ENCODE data around the gene CCNQ.
"Not testable (repeated sequence)": the region's sequence is repeated elsewhere in the genome, so short reads cannot be mapped to it uniquely, and the experiment has no call there.

The CCNQ gene

DNA sequence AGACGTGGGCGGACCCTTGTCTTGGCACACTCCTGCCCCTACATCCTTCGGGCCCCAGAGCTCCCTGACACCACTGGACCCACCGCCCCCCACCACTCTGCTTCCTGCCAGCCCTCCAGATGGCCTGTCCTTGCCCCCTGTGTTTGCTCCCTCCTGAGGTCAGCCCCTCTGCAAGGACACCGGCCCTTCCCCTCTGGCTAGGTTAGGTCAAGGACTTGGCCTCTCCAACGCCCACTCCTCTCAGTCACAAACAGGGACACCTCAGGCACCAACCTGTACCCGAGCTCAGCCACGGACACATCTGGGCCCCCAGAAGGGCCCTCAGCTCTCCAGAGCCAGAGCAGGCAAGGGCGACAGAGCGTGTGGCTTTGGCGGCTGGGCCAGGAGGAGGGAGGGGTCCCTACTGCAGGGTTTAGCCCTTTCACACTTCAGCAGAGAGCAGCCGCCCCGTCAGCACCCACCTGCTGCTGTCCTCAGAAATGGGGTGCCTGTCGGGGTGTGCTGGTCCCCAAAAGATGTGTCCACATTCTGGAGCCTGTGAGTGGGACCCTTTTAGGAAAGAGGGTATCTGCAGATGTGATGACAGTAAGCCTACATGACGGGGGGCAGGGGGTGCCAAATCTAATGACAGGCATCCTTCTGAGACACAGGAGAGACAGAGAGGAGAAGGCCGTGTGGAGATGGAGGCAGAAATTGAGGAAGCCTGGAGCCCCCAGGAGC lies 24.5 kb upstream of the CCNQ start:
- no peak for DNase-seq (ENCODE audit: low read depth in 1 of 2, low spot score in 1 of 2)

DNA sequence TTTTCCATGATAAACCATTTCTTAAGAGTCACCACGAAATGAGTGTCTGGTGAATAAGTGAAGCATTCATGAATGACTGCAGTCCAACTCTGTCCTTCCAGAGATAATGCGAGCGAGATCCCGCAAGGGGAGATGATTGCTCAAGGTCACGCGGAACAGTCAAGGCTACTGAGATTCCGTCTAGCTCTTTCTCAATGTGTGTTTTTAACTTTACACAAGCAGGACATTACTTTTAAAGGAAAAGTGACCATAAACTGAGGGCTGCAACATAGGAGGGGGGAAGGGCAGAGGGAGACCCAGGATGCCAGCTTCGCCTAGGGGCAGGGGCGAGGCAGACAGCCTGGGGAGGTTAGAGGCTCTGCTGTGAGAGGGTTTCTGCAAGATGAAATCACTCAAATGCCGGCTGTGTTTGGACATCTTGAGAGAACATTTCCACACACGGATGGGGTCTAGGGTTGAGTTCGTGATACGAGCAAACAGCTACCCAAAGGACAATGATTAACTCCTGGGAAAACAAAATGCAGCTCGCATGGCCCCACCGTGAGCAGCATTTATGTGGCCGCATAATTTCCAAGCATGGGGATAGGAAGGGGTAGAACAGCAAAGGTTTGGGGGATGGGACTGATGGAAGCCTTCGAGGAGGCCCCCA lies 23.8 kb upstream of the CCNQ start:
- no peak for DNase-seq (ENCODE audit: low read depth in 1 of 2, low spot score in 1 of 2)

DNA sequence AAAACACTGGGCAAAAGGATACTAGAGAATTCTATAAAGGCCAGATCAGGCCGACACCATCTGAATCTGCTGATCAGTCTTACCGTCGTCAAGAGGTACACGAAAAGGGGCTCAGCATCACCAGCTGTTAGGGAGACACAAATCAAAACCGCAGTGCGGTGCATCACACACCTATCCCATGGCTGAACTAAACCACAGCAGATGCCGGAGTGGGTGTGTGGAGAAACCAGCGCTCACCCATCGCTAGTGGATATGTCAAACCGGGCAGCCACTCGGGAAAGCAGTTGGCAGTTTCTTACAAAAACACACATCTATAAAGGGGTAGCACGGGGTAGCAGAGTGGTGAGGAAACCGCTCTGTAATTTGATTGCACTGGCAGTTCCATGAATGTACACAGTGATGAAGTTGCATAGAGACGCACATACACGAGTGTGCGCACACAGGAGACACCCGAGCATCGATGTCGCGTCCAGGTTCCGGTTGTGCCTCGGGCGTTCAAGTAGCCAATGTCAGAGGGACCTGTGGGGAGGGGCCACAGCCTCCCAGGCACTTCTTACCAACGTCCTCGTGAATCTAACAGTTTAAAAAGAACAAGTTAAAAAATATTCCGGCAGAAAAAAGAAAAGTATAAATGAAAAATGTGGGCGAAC lies 23.1 kb upstream of the CCNQ start:
- DNase-seq (ENCODE audit: low read depth in 1 of 2, low spot score in 1 of 2), result no peak

DNA sequence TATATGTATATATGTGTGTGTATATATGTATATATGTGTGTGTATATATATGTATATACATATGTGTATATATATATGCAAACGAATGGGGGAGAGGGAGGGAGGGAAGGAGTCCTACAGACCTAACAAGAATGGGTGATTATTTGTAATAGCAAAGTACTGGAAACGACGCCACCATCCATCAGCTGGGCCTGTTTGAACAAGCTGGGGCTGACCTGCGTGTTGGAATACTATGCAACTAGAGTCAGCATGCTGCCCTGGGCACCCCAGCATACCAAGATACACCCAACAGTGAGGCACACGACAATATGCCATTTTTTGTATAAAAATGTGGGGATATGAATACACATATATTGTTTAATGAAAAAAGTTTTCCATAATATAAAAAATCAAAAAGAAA lies 21.6 kb upstream of the CCNQ start:
- DNase-seq (ENCODE audit: low read depth in 1 of 2, low spot score in 1 of 2), result no peak

DNA sequence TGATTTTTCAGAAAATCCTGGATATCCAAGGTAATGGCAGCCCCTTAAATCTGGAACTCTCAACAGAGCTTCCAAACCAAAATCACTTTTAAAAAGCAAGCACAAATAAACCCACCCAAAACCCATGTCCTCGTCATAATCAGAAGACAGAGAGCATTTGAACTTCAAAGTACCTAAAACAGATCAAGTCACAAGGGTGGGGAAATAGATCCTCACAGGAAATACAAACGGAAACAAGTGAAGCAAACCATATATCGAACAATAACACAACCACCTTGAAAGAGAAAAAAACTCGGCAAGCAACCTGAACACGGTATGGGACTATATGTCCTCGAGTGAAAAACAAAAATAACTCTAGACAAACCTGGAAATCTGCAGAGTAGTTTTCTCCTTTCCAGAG lies 15.9 kb upstream of the CCNQ start:
- DNase-seq (ENCODE audit: low read depth in 1 of 2, low spot score in 1 of 2), result no peak

DNA sequence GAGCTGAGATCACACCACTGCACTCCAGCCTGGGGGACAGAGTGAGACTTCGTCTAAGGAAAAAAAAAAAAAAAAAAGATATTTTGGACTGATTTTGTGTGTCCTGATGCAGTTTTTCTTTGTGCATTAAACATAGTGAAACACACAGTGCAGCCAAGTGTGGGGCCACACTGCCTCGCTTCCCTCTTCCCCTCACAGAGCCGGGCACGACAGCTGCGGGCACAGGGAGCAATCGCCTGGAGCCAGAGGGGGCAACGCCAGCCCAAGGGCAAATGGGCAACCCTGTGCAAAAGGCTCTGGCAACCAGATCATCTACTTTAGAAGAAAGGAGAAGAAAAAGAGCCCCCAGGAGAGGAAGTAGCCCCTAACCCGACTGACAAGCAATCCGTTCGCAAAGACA lies 13.5 kb upstream of the CCNQ start:
- no peak for DNase-seq (ENCODE audit: low read depth in 1 of 2, low spot score in 1 of 2)

DNA sequence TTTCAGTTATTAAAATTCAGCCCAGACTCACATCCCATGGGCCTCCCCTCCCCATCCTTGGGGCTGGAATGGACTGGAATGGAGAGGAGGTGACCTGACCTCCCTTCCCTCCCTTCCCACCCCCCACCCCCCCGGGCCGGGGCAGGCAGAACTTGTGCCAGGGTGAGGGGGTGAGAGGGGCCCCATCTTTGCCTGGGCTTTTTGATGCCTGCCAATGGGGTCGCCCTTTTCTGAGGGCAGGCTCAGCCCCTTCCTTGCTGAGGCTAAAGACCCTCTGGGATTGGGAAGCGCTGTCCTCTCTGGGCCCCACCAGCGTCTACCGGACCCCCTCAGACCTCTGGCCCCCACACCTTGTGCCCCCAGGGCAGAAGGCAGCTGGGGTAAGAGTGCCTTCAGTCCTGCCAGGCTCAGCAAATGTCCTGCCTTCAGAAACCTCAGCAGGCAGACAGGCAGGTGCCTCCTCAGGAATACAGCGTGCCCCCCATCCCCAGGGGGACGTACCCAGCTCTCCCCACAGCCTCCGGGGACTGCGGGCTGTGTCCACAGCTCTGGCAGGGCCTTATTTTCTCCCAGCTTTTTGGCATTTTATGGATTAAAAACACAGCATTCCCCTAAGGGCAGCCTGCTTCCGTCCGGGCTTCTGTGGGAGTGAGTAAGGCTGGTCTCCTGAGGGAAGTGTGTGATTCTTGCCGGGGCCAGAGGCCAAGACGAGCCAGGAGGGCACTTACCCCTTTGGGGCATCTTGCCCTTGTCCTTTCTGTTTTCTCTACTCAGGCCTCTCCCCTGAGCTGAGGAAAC lies 12.6 kb upstream of the CCNQ start:
- DNase-seq (ENCODE audit: low read depth in 1 of 2, low spot score in 1 of 2), result no peak

DNA sequence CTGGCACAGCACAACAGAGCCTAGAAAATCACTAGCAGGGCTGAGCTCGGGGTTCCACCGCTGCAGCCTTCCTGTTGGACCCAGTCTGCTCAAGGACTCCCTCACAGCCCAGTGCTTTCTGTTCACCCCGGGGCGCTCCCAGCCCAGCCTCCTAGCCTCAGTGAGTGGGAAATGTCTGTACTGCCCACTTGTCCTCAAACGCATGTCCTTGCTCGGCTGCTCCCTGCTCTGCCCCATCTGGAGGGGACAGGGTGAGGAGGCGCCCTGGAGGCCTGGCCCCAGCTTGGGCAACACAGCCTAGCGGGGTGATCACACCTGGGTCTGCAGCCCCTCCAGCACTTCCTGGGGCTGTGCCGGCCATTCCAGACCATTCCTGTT lies 11.9 kb upstream of the CCNQ start:
- DNase-seq (ENCODE audit: low read depth in 1 of 2, low spot score in 1 of 2), result no peak

DNA sequence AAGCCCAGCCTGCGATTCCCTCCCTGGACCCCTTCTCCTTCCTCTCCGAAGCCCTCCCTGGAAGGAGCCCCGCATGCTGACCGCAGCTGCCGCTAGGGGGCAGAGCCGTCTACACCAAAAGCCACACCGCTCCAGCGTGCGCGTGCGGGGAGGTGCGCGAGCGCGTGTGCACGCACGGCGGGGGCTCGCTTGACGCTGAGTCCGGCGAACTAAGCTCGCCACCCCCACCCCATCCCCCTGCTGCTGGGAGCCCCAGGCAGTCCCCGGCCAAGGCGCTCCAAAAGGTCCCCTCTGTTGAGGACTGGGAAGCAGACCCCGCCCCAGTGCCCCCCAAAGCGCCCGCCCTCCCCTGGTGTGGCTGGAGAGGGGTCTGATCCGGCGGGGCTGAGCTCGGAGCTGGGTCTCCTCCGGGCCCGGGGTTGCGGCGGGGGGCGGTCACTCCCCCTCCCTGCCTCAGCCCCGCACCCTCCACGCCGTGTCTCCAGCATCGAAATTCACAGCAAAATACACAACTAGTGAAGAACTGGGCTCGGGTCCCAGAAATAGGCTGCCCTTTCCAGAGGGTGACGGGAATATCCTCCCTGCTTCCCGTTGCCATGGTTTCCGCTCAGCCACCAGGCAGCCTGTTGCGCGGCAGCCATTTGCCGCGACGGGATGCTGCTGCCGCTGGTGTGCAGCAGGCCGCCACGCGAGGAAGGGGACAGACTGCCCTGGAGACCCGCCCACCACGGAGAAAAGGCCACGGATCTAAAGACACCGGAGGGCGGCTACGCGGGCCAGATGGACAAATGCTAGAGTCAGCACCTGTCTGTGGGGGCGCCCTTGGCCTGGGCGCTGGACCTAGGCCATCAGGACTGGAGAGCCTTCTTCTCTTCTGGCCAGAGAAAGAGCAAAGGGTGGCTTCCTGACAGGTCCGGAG lies 11.2 kb upstream of the CCNQ start:
- peak; percentile 58 to 63 for DNase-seq (ENCODE audit: low read depth in 1 of 2, low spot score in 1 of 2)

DNA sequence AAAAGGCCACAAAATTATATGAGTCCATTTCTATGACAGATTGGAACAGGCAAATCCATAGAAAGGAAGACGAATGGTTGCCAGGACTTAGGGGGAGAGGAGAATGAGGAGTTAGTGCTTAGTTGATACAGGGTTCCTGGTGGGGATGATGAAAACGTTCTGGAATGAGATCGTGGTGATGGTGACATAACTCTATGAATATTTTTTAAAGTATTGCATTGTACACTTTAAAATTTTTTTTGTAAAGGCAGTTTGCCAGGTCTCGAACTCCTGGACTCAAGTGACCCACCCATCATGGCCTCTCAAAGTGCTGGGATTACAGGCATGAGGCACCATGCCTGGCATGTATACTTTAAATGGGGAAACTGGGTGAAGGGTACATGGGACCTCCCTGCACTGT lies 9.9 kb upstream of the CCNQ start:
- DNase-seq (ENCODE audit: low read depth in 1 of 2, low spot score in 1 of 2), result no peak

DNA sequence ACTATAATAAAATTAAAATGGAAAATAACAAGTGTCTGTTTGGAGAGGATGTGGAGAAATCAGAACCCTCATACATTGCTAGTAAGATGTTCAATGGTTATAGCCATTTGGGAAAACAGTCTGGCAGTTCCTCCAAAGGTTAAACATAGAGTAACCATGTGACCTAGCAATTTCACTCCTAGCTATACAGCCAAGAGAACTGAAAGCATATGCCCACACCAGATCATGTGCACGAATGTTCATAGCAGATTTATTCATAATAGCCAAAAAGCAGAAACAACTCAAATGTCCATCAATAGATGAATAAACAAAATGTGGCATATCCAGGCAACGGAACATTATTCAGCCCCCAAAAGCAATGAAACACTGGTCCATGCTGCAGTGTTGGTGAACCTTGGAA lies 9.4 kb upstream of the CCNQ start:
- no peak for DNase-seq (ENCODE audit: low read depth in 1 of 2, low spot score in 1 of 2)

DNA sequence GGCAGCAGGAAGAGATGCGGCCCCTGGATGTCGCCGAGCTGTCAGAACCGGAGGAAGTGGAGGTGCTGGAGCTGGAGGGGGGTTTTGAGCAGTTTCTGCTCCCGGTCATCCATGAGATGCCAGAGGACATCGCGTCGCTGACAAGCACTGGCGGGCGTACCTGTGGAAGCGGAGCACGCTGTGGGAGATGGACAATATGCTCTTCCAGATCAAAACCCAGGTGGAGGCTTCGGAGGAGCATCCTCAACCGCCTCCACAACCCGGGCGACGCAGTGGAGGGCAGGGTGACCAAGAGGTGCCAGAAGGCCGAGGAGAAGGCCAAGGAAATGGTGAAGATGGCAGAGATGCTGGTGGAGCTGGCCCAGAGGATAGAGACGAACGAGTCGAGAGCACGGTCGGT lies 7.6 kb upstream of the CCNQ start:
- no peak for DNase-seq (ENCODE audit: low read depth in 1 of 2, low spot score in 1 of 2)

DNA sequence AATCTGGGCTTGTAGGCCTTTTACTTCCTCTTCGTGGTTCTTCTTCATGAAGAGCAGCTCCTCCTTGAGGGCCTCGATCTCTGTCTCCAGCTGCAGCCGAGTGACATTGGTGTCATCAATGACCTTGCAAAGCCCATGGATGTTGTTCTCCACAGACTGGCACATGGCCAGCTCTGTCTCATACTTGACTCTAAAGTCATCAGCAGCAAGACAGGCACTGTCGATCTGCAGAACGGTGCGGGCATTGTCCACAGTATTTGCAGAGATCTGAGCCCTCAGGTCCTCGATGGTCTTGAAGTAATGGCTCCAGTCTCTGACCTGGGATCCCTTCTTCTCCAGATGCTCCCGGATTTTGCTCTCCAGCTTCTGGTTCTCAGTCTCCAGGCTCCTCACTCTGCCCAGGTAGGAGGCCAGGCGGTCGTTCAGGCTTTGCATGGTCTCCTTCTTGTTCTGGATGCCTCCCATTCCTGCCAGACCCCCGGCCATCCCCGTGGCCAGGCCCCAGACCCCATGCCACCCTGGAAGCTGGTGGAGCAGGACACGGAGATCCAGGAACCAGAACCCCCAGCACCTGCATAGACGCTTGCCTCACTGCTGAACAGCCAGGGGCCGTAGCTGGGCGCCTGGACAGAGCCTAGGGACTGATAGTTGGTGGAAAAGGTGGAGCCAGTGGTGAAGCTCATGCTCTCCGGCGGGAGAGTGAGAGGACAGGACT lies 5.9 kb upstream of the CCNQ start:
- DNase-seq (ENCODE audit: low read depth in 1 of 2, low spot score in 1 of 2), result not testable (repeated sequence)

DNA sequence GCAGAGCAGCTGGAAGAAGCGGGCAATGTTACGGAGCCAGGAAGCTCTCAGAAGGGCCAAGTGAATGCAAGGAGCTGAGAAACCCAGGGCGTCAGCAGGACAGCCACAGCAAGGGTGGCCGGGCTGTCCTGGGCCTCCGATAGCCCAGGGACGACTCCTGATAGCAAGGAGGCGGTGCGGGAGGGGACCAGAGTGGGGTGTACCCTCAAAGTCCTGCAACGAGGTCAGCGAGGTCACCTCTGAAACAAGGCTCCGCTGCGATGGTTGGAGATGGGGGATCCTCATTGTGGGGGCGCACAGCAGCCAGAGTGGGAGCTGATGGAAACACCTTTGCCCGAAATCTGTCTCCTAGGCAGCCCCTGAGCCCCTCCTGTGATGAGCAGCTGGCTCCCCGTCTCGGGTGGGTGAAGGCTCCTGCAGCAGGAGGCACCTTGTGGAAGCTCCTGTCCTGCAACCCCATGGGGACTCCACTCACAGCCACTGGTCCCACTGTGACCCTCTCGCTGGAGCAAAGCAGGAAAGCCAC lies 4.3 kb upstream of the CCNQ start:
- DNase-seq (ENCODE audit: low read depth in 1 of 2, low spot score in 1 of 2), result no peak

DNA sequence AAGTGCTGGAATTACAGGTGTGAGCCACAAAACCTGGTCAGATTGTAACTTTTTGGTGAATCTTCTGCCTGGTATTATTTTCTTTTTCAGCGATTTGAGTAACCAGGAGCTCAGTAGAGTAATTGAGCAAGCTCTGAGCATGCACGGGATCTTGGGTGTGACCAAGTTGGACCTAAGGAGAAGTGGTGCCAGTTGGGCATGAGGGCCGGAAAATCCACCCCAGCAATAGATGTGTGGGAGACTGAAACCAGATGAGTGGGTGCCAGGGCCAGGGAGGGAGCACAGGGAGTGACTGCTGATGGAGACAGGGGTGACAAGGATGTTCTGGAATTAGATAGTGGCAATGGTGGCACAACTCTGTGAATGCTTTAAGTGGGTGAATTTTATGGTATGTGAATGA lies 3.7 kb upstream of the CCNQ start:
- no peak for DNase-seq (ENCODE audit: low read depth in 1 of 2, low spot score in 1 of 2)

DNA sequence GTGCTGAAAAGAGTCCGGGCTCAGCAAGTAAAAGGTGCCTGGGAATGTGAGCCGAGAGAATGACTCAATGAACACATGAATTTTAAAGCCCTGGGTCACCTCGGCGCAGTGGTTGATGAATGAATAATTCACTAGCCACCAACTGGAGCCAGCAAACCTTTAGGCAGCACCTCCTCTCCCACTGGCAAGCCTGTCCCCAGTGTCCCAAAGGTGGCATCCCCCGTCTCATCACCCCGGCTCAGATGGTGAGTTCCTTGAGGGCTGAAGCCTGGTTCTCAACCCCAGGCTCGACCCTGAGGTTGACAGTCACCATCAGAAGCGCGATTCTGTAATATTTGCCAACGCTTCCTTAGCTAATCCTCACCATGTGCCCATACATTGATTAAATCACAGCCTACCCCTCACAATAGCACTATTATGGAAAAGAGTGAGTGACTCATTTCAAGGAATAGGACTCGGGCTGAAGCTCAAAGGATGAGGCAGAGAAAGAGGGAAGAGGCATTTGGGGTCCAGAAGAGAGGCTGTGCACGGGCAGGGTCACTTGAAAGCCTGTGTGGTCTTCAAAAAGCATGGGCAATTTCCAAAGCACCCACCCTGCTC lies 2.7 kb upstream of the CCNQ start:
- DNase-seq (ENCODE audit: low read depth in 1 of 2, low spot score in 1 of 2), result no peak

DNA sequence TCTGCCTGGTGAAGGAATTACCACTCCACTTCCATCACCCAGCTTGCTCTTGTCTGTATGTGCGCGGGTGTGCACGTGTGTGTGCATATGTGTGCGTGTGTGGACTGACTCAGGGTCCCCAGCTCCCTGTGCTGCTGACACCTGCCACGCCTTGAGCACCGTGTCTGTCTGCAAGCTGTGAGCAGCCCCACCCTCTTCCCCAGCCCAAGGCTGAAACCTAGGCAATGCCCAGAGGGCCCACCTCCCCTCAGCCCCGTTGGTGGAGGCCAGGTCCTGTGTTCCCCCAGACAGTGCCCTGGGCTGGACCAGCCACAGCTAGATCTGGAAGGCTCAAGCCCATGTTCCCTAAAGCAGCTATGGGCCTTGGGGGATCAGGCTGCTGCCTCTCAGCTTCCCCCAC lies 2.0 kb upstream of the CCNQ start:
- DNase-seq (ENCODE audit: low read depth in 1 of 2, low spot score in 1 of 2), result no peak

DNA sequence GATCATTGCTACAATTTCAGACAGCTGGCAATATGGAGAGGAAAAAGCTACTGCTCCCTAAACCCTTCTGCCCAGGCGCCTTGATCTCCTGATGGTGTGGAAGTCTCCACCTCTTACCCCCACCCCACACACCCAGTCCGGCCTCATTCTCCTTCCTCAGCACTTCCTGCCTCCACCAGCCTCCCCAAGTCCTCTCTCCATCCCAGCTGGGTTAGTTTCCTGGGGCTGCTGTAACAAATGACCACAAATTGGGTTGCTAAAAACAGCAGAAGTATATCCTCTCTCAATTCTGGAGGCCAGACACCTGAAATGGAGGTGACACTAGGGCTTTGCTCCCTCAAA lies 1.1 kb upstream of the CCNQ start:
- DNase-seq (ENCODE audit: low read depth in 1 of 2, low spot score in 1 of 2), result no peak

DNA sequence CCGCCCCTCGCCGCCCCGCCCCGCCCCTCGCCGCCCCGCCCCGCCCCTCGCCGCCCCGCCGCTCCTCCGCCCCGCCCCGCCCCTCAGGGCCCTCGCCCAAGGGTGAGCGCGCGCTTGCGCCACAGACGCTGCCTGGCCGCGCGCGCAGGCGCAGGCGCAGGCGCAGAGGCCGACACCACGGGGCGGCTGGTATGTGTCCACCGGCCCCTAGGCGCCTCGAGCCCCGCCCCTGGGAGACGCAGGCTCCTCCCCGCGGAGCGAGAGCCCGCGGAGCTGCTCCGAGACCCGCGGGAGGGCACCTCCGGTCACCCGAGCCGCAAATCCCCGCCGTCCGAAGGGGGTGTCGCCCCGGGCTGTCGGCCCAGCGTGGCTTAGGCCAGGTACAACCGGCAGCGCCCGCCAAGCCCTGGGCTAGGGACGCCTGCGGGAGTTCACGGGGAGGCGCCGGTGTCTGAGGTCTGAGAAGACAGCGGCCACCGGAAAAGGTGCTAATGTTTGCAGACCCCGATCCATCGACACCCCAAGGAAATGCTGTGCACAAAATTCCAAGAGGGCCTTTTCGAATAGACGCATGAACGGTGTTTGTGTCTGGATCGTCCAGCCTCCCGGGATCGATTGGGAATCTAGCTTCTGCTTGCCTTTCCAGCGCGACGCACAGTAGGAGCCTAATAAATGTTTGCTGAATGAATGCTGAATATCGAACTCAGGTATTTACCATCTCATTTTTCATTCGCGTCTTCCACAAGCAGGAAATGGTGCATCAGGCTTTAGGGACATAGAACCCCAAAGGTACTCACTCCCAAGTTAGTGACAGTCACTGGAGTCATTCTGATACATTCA lies 473 bp upstream of the CCNQ start:
- DNase-seq (ENCODE audit: low read depth in 1 of 2, low spot score in 1 of 2), result peak; percentile 58 to 75
